ENCODE data around the gene BPIFB6.

BPIFB6 gene

DNA sequence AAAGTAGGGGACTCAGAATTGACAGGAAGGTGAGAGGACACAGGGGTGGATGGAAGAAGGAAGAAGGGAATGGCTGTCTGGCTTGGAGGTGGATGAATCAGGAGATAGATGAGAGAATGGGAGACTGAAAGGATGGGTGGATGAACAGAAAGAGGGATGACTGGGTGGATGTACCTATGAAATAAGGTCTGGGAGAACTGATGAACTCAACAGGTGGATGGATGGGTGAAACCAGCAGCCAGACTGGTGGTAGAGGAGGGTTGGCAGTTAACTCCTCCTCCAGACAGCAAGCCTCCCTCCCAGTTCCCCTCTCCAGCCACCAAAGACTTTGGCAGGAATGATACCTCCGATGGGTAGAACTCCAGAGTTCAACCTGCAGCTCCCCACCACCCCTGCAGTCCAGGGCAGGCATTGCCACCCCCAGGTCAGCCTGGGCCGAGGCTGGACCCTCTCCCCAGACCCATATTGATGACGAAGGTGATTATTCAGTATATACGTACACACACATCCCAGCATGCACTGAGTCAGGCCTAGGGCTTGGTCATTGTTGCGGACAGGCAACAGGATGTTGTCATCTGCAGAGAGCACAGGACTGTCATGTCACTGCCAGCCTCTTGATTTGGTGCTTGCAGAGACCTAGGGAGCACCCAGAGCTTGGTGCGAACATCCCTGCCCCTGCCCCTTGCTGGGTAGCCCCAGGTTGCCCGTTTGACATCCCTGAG, 29.2 kb upstream of the BPIFB6 start:
- DNase-seq: no peak

DNA sequence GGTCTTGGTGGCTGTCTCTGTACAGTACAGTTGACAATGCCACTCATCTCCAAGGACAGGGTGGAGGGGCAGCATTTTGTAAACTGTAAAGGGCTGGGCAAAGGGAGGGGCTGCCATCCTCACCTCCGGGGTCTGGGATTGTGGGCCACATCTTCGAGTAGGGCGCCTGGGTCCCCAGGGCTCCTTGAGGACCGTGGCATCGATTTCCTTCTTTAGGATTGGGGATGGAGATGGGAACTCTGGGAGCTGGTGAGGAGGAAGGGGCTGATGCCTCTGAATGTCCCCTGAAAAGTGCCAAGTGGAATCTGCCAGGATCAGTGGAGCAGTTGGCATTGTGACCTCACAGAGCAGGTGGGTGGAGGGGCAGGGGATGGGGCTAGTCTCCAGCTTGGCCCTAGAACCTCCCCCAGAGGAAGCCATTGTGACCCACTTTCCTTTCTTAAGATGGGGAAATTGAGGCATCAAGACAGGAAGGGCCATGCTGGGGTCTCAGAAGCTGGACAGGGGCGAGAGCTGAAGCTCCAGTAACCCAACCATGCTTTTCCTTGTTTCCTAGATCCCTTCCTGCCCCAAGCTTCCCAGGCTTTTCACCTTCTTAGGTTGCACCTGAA, 27.2 kb upstream of the BPIFB6 start, which contains the start of gene SUN5:
Gene SUN5 (minus strand): TSS at position 293 of the 611 bp plus-strand sequence. CDS start 93 bp downstream, at position 200.
- no peak for DNase-seq

DNA sequence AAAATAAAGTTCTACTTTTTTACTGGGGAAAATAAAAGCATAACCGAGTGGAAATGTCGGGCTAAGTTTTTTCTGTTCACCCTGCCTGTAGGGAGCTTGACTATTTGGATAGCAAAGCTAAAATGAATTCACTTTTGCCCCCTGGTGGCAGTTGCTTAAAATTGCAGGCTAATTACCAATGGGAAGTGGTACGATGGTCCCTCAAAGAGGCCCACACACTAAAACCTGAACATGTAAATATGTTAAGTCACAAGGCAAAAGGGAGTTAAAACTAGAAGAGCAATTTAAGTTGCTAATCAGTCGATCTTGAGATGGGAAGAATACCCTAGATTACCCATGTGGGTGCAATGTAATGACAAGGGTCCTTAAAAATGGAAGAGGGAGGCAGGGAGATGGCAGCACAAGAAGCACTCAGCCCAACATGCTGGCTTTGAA, 26.3 kb upstream of the BPIFB6 start:
- DNase-seq: no peak

DNA sequence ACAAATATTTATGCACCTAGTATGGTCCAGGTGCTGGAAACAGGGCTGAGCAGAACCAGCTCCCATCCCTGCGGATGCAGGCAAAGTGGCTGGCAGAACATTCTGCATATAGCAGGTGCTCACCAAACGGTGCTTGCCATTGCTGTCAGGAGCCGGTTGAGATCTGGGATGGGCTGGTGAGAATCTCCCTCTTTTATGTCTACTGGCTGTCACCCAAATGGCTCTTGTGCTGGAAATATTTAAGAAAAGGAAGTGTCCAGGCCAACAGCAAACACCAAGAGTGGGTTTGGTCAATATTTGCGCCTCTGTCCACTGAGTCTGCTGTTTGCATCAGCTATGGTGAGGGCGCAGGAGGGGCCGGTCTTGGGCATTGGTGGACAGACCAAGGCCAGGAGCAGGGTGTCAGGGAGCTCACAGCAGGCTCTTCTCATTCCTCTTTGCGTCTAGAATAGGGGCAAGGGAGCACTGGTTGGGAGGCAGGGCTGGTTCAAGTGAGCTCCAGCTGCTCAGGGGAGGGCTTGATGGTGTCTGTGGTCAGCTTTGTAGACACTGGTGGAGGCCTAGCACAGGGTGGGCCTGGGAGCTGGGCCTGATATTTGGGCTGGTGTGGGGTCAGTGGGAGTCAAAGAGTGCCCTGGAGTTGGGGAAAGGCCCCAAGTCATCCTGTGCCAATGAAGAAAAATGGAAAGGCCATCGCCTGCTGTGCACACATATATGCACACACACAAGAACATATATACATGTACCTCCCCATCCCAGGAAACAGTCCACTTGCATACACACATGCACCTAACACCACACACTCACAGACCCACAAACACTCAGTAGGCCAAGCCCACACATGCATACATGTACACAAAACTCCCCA, 25.3 kb upstream of the BPIFB6 start:
- DNase-seq: no peak

DNA sequence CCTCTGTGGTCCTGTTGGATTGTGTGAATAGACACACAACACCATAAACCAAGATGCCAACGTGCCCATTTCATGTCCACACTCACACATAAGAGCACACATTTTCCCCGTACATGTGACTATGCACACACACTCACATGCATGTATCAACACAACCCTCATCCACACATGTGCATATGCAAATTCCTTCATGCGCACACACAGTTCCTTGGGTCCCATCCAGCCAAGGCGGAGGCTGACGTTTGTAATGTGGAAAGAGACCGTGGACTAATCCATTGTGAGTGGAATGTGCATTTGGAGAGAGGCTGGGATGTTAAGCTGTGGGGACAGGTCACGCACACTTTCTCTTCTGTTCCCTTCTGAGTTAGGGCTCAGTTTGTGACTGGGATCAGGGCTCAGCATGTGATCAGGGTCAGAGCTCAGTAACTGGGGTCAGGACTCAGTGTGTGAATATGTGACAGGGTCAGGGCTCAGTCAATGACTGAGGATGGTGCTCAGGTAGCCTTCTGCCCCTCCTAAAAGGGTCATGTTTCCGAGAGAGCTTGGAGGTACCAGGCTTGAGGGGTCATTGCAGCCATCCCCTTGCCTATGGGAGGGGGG, 24.6 kb upstream of the BPIFB6 start:
- DNase-seq: no peak

DNA sequence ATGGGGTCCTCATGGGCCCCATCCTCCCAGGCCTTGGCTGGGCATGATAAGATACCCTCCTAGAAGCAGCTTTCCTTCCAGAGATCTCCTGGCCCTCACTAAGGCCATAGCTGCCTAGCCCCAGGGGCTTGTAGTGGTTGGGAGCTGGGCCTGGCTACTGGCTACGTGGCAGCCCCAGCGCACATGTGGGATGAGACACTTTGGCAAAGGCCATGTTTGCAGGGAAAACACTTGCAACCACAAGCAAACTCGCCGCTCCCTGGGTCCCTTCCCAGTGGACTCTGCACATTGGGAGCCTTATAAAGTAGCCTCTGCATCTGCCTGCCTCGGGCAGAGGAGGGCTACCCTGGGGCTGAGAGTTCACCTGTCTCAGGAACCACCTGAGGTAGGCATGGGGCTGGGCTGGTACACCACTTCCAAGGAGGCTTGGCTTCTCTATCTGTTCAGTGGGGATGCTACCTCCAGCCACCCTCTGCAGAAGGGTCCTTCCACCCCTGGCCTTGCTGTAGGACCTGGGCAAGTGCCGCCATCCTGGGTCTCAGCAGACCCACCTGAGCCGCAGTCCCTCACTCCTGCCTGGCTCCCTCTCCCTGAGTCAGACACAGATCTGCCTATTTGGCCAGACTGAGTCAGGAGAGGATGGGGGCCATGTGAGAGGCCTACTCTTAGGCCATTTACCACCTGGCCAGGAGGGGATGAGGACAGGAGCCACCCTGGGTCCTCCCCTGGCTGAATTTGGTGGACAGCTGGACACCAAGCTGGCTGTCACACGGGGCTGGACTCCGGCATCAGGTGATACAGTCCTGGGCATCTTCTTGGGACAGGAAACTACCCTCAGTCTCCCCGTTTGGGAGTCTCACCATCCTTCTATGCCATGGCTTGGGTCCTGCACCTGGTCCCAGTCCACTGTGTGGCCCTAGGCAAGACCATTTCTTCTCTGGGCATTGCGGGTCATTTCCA, 23.8 kb upstream of the BPIFB6 start, which contains the start of gene BPIFB2:
Gene BPIFB2 (plus strand): TSS at position 329 of the 960 bp plus-strand sequence. CDS start 871 bp downstream, outside the sequence.
- DNase-seq: no peak

DNA sequence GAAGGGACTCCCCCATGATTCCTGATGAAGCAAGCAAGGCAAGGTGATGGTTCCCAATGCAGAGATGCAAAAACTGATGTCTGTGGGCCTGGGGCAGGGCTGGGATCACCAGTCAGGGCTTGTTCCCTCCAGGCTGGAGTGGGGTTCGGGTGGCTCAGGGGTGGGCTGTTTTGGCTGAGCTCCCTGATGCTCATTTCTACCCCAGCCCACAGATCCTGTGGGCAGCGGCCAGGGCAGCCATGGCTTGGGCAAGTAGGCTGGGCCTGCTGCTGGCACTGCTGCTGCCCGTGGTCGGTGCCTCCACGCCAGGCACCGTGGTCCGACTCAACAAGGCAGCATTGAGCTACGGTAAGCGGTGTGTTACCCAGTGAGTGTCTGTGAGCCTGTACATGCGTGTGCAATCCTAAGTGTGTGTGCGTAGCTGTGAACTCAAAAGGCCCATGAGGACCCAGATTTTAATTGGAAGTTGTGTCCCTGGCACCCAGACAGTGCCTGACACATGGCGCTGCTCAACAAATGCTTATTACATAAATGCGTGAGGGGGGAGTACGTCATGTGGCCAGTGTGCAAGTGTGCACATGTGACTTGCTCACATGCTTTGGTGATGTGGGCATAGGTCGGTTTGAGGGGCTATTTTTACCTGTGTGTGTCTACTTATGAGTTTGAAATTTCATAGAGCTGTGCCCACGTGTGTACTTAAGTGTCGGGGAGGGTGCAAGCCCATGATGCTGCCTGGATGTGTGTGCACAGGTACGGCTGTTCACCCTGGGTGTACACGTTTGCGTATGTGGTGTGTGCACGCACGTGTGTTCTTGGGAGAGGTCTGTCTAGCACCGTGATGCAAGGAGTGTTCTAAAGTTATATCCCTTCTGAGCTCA, 22.9 kb upstream of the BPIFB6 start:
- DNase-seq: no peak

DNA sequence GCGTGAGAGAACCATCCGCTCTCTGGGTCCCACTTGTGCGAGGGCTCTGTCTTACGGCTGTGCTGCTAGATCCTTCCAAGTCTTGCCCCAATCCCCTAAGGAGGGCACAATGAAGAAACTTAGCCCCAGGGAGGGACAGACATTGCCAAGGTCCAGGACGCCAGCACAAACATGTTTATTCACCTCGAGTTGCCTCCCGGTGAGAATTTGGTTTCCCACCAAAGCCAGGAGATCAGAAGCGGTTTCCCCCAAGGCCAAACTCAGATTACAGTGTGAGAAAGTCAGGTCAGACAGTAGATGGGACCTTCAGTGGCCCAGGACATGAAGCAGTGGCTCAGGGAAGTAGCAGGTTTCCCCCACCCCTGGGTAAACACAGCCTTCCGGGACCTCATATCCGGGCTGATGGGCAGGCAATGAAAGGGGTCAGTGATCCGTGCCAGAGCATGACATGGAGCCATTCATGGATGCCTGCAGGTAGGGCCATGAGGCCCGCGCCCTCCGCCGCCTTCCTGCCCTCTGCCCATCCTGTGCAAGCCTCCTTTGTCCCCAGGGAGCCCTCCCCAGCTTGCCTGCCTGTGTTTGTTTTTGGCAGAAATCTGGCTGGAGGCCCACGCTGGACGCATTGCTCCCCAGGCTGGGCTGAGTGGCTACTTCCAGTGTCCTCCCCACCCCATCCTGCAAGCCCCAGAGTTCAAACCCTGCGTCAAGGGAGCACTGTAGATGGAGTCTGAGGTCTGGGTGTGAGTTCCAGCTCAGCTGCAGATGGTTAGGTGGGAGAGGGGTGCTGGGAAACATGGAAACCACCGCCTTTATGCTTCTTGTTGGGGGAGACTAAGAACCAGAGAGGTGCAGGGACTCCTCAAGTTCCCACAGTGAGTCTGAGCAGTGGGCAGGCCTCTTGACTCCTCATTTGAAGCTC, 22.0 kb upstream of the BPIFB6 start:
- no peak for DNase-seq

DNA sequence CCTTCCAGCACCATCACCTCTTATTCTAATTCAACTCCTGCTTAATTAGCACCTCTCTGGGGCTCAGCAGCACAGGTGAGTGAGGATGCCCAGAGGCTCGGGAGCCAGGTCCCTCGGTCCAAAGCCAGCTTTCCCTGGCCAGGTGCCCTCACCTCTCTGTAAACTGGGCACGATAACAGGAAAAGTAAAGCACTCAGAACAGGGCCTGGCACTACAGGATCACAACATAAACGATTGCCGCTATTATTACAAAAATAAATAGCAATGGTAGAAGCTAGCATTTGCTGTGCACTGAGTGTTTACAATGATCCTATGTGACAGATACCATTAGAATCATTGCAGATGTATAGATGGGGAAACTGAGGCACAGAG, 21.3 kb upstream of the BPIFB6 start:
- no peak for DNase-seq

DNA sequence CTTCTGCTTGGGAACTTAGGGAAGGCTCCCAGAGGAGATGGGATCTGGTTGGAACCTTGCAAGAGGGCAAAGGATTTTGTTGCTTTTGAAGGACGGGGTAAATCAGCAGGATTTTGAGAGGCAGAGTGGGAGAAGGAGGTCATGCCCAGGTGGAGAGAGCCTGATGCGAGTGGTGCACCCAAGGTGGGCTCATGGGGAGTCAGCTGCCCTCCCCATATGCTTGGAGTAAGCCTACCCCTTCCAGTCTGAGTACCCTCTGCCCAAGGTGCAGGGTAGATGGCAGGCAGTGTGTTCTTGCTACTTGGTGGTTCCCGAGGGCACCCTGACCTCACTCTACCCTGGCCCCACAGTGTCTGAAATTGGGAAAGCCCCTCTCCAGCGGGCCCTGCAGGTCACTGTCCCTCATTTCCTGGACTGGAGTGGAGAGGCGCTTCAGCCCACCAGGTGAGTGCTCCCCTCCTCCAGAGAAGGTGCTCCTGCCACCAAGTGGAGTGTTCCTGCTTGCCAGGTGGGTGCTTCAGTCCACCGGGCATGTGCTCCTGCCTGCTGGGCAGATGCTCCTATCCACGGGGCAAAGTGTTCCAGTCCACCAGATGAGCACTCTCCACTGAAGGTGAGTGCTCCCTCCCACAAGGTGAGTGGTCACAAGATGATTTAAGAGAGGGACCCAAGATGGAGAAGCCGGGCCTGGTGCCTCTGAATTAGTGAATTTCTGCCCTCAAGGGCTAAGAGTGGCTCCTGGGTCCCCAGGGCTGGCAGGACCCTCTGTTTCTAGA, 20.6 kb upstream of the BPIFB6 start:
- DNase-seq: no peak

DNA sequence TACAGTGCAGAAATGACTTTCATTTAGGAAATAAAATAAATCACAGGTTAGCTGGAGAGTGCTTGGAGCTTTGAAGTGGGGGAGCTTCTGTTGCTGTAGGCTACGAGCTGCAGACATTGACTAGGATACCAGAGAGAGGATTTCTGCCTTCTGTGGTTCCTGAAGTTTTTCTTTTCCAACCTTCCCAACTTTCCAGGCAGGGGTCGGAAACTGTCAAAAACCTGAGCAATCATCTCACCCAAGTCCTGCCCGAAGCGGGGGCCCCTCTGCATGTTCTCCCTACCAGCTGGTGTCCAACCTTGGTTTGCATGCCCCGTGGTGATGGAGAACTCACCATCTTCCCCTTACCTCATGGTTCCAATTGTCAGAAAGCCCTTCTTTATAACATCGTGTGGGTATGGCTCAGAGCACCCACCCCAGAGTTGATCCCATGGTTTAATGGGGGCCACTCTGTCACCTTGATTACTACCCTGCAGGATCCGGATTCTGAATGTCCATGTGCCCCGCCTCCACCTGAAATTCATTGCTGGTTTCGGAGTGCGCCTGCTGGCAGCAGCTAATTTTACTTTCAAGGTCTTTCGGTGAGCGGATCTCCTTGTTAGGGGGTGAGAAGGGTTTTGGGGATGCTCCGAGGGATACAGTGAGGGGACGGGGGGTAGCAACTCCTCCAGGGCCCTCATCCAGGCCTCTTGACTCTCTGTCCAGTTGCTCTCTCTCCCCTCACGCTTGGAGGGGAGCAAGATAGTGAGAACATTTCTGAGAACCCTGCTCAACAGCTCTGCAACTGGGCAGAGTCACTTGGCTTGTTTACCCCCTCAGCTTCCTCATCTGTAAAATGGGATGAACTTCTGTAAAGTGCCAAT, 18.9 kb upstream of the BPIFB6 start:
- no peak for DNase-seq

DNA sequence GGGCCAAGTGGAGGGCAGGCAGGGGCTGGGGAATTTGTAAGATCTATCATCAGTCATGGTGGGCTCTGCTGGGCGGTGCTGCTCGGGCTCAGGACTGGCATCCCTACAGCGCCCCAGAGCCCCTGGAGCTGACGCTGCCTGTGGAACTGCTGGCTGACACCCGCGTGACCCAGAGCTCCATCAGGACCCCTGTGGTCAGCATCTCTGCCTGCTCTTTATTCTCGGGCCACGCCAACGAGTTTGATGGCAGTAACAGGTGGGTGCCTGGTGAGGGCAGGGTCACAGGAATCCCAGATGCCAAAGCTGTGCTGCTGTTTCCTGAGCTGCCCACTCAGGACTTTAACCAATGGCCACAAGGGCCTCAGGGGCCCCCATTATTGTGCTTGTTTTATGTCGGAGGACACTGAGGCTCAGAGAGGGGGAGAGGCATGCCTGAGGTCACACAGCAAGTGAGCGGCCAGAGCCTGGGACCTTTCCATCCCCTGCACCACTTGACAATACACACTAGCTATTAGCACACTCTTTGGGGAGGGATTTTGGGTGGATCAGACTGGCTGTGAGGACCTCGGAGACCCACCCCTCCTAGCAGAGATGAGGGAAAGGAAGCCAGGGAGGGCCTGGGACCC, 17.6 kb upstream of the BPIFB6 start:
- no peak for DNase-seq

DNA sequence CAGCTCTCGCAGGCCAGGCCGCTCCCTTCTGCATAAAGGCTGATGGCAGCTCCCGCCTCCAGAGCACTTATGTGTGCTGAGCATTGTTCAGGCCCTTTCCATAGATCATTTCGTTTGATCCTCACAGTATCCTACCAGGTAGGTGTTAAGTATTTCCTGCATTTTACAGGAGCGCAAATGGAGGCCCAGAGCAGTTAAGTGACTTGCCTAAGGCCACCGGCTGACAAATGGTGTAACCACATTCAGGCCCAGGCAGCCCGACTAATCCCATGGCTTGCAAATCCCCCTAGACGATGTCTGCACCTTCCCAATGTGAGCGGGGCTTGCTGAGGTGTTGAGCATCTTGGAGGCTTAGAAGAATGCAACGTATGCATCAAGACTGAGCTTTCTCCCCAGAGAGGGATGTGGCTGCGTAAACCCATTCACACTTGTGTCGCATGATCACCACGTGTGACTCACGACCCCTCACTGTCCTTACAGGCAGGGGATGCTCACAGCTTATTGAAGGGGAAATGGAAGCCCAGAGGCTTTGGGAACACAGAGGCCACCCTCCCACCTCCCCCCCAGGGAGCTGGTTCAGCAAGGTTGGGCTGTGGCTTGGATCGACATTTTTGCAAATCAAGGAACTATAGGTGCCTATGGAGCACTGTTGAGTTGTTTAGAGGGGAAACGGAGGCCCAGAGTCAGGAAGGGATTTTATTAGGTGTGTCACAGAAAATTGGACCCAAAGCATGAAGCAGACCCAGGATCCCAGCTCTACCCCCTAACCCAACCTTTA, 16.9 kb upstream of the BPIFB6 start:
- no peak for DNase-seq

DNA sequence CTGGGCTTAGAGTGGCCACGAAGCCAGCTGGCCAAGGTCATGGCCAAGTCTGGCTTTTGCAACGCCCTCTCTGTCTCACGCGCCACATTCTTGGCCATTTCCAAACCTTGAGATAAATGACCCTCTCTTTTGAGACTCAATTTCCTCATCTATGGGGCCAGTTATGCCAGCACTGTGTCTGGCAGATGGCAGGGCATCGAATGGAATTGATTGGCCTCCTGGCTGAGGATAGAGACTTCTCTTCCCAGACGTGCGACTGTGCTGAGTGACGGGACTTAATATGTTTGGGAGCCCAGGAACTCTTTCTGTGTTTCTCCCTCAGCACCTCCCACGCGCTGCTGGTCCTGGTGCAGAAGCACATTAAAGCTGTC, 16.3 kb upstream of the BPIFB6 start:
- DNase-seq: no peak

DNA sequence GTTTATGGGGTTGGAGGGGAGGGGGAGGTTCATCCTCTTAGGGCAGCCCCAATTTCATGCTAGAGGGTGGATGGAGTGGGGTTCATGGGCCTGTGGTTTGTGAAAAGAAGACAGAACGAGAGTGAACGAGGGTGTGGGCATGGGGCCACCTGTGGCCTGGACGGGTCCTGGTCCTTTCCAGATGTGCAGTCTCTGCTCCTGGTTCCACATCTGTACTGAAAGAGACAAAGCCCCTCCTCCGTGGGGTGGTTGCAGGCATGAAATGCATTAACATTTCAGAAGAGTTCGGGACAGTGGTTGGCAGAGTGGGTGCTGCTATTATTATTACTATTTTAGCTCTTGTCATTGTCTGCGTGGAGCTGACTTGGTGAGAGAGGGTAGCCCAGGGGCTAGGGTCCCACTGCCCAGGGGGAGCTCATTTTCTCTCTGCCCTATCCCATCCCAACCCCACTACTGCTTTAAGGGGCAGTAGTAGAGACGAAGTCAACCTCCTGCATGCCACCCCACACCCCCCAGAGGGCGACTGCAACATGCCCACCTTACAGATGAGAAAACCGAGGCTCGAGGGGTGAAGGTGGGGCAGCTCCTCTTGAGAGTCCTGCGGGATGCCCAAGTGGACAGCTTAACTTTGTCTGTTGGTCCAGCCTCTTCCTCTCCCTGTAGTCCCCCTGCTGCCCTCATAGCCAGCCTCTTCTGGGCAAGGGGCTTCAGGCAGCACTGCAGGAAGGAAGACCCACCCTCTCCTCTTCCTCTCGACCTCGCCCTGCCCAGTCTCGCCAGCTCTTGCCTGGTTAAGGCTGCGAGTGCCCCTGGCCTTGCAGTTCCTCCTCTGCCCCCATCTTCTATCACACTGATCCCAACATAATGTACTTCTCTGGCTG, 15.5 kb upstream of the BPIFB6 start:
- DNase-seq: no peak
